ENCODE data around the gene GALNT4.

GALNT4 gene

GRCh38 chr12:89492883-89493282 is 31.7 kb downstream of the GALNT4 start:
- H3K4me1 ChIP-seq (ENCODE audit: control insufficient read depth, insufficient read depth, low read length), result no peaks in the 10 kb centered on the region
- peaks cover 2 to 9% of the 10 kb centered on the region in 2 donors for H3K36me3 ChIP-seq (ENCODE audit: control insufficient read depth in 2 of 2, insufficient read depth in 2 of 2, low read length in 2 of 2)
- H3K27me3 ChIP-seq (ENCODE audit: control insufficient read depth in 1 of 2, insufficient read depth in 2 of 2, low read length in 2 of 2), result no peaks in the 10 kb centered on the region
- H3K27ac ChIP-seq (ENCODE audit: low read length), result no peak overlapping the region
- no peak overlapping the region for H3K4me3 ChIP-seq (ENCODE audit: low read length in 2 of 2)
- no peak overlapping the region for H3K9ac ChIP-seq (ENCODE audit: low read length in 2 of 2)
- H3K9me3 ChIP-seq (ENCODE audit: control insufficient read depth in 2 of 2, low read length in 2 of 2), result no peaks in the 10 kb centered on the region

GRCh38 chr12:89490922-89491321 is 33.7 kb downstream of the GALNT4 start:
- no peaks in the 10 kb centered on the region for H3K9me3 ChIP-seq (ENCODE audit: control insufficient read depth in 2 of 2, low read length in 2 of 2)
- H3K27me3 ChIP-seq (ENCODE audit: control insufficient read depth in 1 of 2, insufficient read depth in 2 of 2, low read length in 2 of 2), result no peaks in the 10 kb centered on the region
- no peak overlapping the region for H3K4me3 ChIP-seq (ENCODE audit: low read length in 2 of 2)
- H3K27ac ChIP-seq (ENCODE audit: low read length), result no peak overlapping the region
- no peaks in the 10 kb centered on the region for H3K4me1 ChIP-seq (ENCODE audit: control insufficient read depth, insufficient read depth, low read length)
- peaks cover 2 to 9% of the 10 kb centered on the region in 2 donors for H3K36me3 ChIP-seq (ENCODE audit: control insufficient read depth in 2 of 2, insufficient read depth in 2 of 2, low read length in 2 of 2)
- no peak overlapping the region for H3K9ac ChIP-seq (ENCODE audit: low read length in 2 of 2)

GRCh38 chr12:89486264-89486663 is 38.3 kb downstream of the GALNT4 start:
- H3K9ac ChIP-seq (ENCODE audit: low read length in 2 of 2), result no peak overlapping the region
- H3K27ac ChIP-seq (ENCODE audit: low read length), result no peak overlapping the region
- no peaks in the 10 kb centered on the region for H3K27me3 ChIP-seq (ENCODE audit: control insufficient read depth in 1 of 2, insufficient read depth in 2 of 2, low read length in 2 of 2)
- peaks cover 2 to 9% of the 10 kb centered on the region in 2 donors for H3K36me3 ChIP-seq (ENCODE audit: control insufficient read depth in 2 of 2, insufficient read depth in 2 of 2, low read length in 2 of 2)
- no peaks in the 10 kb centered on the region for H3K9me3 ChIP-seq (ENCODE audit: control insufficient read depth in 2 of 2, low read length in 2 of 2)
- H3K4me3 ChIP-seq (ENCODE audit: low read length in 2 of 2), result no peak overlapping the region
- H3K4me1 ChIP-seq (ENCODE audit: control insufficient read depth, insufficient read depth, low read length), result no peaks in the 10 kb centered on the region

GRCh38 chr12:89484470-89484869 is 40.1 kb downstream of the GALNT4 start:
- no peak overlapping the region for H3K9ac ChIP-seq (ENCODE audit: low read length in 2 of 2)
- peaks cover 0 to 5% of the 10 kb centered on the region in 2 donors for H3K36me3 ChIP-seq (ENCODE audit: control insufficient read depth in 2 of 2, insufficient read depth in 2 of 2, low read length in 2 of 2)
- no peak overlapping the region for H3K4me3 ChIP-seq (ENCODE audit: low read length in 2 of 2)
- no peaks in the 10 kb centered on the region for H3K9me3 ChIP-seq (ENCODE audit: control insufficient read depth in 2 of 2, low read length in 2 of 2)
- no peaks in the 10 kb centered on the region for H3K4me1 ChIP-seq (ENCODE audit: control insufficient read depth, insufficient read depth, low read length)
- no peak overlapping the region for H3K27ac ChIP-seq (ENCODE audit: low read length)
- H3K27me3 ChIP-seq (ENCODE audit: control insufficient read depth in 1 of 2, insufficient read depth in 2 of 2, low read length in 2 of 2), result no peaks in the 10 kb centered on the region

- H3K4me1 ChIP-seq (ENCODE audit: control insufficient read depth, insufficient read depth, low read length), result no peaks in the 10 kb centered on the region
- H3K27ac ChIP-seq (ENCODE audit: low read length), result no peak overlapping the region
- H3K4me3 ChIP-seq (ENCODE audit: low read length in 2 of 2), result no peak overlapping the region
- H3K27me3 ChIP-seq (ENCODE audit: control insufficient read depth in 1 of 2, insufficient read depth in 2 of 2, low read length in 2 of 2), result no peaks in the 10 kb centered on the region
- no peaks in the 10 kb centered on the region for H3K9me3 ChIP-seq (ENCODE audit: control insufficient read depth in 2 of 2, low read length in 2 of 2)
- H3K36me3 ChIP-seq (ENCODE audit: control insufficient read depth in 2 of 2, insufficient read depth in 2 of 2, low read length in 2 of 2), result no peaks in the 10 kb centered on the region
- H3K9ac ChIP-seq (ENCODE audit: low read length in 2 of 2), result no peak overlapping the region
These were observed 43.2 kb downstream of the GALNT4 start for GRCh38 chr12:89481213-89481914.

GRCh38 chr12:89479982-89480381 is 44.6 kb downstream of the GALNT4 start:
- Histone ChIP-seq H3K9ac (ENCODE audit: low read length in 2 of 2) (no peak overlapping the region), H3K27ac (ENCODE audit: low read length) (no peak overlapping the region), H3K36me3 (ENCODE audit: control insufficient read depth in 2 of 2, insufficient read depth in 2 of 2, low read length in 2 of 2) (no peaks in the 10 kb centered on the region), H3K27me3 (ENCODE audit: control insufficient read depth in 1 of 2, insufficient read depth in 2 of 2, low read length in 2 of 2) (no peaks in the 10 kb centered on the region), H3K4me1 (ENCODE audit: control insufficient read depth, insufficient read depth, low read length) (no peaks in the 10 kb centered on the region), H3K9me3 (ENCODE audit: control insufficient read depth in 2 of 2, low read length in 2 of 2) (no peaks in the 10 kb centered on the region), H3K4me3 (ENCODE audit: low read length in 2 of 2) (no peak overlapping the region)

- Histone ChIP-seq H3K27me3 (ENCODE audit: control insufficient read depth in 1 of 2, insufficient read depth in 2 of 2, low read length in 2 of 2) (no peaks in the 10 kb centered on the region), H3K9me3 (ENCODE audit: control insufficient read depth in 2 of 2, low read length in 2 of 2) (no peaks in the 10 kb centered on the region), H3K27ac (ENCODE audit: low read length) (no peak overlapping the region), H3K9ac (ENCODE audit: low read length in 2 of 2) (no peak overlapping the region), H3K4me1 (ENCODE audit: control insufficient read depth, insufficient read depth, low read length) (no peaks in the 10 kb centered on the region), H3K4me3 (ENCODE audit: low read length in 2 of 2) (no peak overlapping the region), H3K36me3 (ENCODE audit: control insufficient read depth in 2 of 2, insufficient read depth in 2 of 2, low read length in 2 of 2) (no peaks in the 10 kb centered on the region)
These were observed 46.8 kb downstream of the GALNT4 start for GRCh38 chr12:89477633-89478279.

- Histone ChIP-seq H3K4me1 (ENCODE audit: control insufficient read depth, insufficient read depth, low read length) (no peaks in the 10 kb centered on the region), H3K4me3 (ENCODE audit: low read length in 2 of 2) (no peak overlapping the region), H3K27me3 (ENCODE audit: control insufficient read depth in 1 of 2, insufficient read depth in 2 of 2, low read length in 2 of 2) (no peaks in the 10 kb centered on the region), H3K36me3 (ENCODE audit: control insufficient read depth in 2 of 2, insufficient read depth in 2 of 2, low read length in 2 of 2) (no peaks in the 10 kb centered on the region), H3K9me3 (ENCODE audit: control insufficient read depth in 2 of 2, low read length in 2 of 2) (no peaks in the 10 kb centered on the region), H3K27ac (ENCODE audit: low read length) (no peak overlapping the region), H3K9ac (ENCODE audit: low read length in 2 of 2) (no peak overlapping the region)
These were observed 47.5 kb downstream of the GALNT4 start for GRCh38 chr12:89476904-89477595.

GRCh38 chr12:89476232-89476631 is 48.4 kb downstream of the GALNT4 start:
- H3K36me3 ChIP-seq (ENCODE audit: control insufficient read depth in 2 of 2, insufficient read depth in 2 of 2, low read length in 2 of 2), result no peaks in the 10 kb centered on the region
- H3K9me3 ChIP-seq (ENCODE audit: control insufficient read depth in 2 of 2, low read length in 2 of 2), result no peaks in the 10 kb centered on the region
- H3K4me1 ChIP-seq (ENCODE audit: control insufficient read depth, insufficient read depth, low read length), result no peaks in the 10 kb centered on the region
- H3K9ac ChIP-seq (ENCODE audit: low read length in 2 of 2), result no peak overlapping the region
- H3K27ac ChIP-seq (ENCODE audit: low read length), result no peak overlapping the region
- H3K4me3 ChIP-seq (ENCODE audit: low read length in 2 of 2), result no peak overlapping the region
- H3K27me3 ChIP-seq (ENCODE audit: control insufficient read depth in 1 of 2, insufficient read depth in 2 of 2, low read length in 2 of 2), result no peaks in the 10 kb centered on the region

GRCh38 chr12:89475203-89475990 is 49.2 kb downstream of the GALNT4 start:
- Histone ChIP-seq H3K9me3 (ENCODE audit: control insufficient read depth in 2 of 2, low read length in 2 of 2) (no peaks in the 10 kb centered on the region), H3K4me3 (ENCODE audit: low read length in 2 of 2) (no peak overlapping the region), H3K27ac (ENCODE audit: low read length) (no peak overlapping the region), H3K36me3 (ENCODE audit: control insufficient read depth in 2 of 2, insufficient read depth in 2 of 2, low read length in 2 of 2) (no peaks in the 10 kb centered on the region), H3K4me1 (ENCODE audit: control insufficient read depth, insufficient read depth, low read length) (no peaks in the 10 kb centered on the region), H3K27me3 (ENCODE audit: control insufficient read depth in 1 of 2, insufficient read depth in 2 of 2, low read length in 2 of 2) (no peaks in the 10 kb centered on the region), H3K9ac (ENCODE audit: low read length in 2 of 2) (no peak overlapping the region)
